Endothelial cell of umbilical vein (primary cell): ENCODE data around the gene TRMO.

ENCODE experiments used
- EZH2 ChIP-seq: IDR thresholded peaks from 2 replicates; pipeline ENCODE4 v1.6.1; 2012; ENCODE audit warnings: borderline replicate concordance, low read depth, mild to moderate bottlenecking, moderate library complexity, low read length, inconsistent platforms; ENCODE audit not compliant: severe bottlenecking
- FOS ChIP-seq: IDR thresholded peaks from 2 replicates; pipeline ENCODE4 v1.6.1; 2011; ENCODE audit warnings: mild to moderate bottlenecking, low read length, moderate library complexity, borderline replicate concordance; ENCODE audit not compliant: insufficient read depth
- MAX ChIP-seq: IDR thresholded peaks from 2 replicates; pipeline ENCODE4 v1.6.1; 2011; ENCODE audit not compliant: insufficient read depth, insufficient read length
- MYC ChIP-seq: IDR thresholded peaks from one replicate; pipeline ENCODE4 v1.6.1; 2011; ENCODE audit warnings: mild to moderate bottlenecking, low read depth, low read length
- POLR2A ChIP-seq: IDR thresholded peaks from 2 replicates; pipeline ENCODE4 v1.6.1; 2012; ENCODE audit warnings: low read depth, mild to moderate bottlenecking, control low read depth, low read length
- POLR2AphosphoS5 ChIP-seq: IDR thresholded peaks from 2 replicates; pipeline ENCODE4 v1.6.1; 2012; ENCODE audit warnings: low read depth, mild to moderate bottlenecking, control low read depth, low read length, moderate library complexity; ENCODE audit not compliant: insufficient read depth
- TF ChIP-seq, protein P1 (sequence below), 2 donors: IDR thresholded peaks; 1 replicate in 1 of 2; 2 replicates in 1 of 2; pipeline ENCODE4 v1.5.1; 2011; ENCODE audit warnings: low read length in 2 of 2, mild to moderate bottlenecking in 2 of 2, moderate library complexity in 2 of 2, control low read depth in 1 of 2, inconsistent platforms in 1 of 2, low read depth in 1 of 2; ENCODE audit not compliant: insufficient read depth in 1 of 2; ENCODE audit errors: extremely low read depth in 1 of 2

DNA sequence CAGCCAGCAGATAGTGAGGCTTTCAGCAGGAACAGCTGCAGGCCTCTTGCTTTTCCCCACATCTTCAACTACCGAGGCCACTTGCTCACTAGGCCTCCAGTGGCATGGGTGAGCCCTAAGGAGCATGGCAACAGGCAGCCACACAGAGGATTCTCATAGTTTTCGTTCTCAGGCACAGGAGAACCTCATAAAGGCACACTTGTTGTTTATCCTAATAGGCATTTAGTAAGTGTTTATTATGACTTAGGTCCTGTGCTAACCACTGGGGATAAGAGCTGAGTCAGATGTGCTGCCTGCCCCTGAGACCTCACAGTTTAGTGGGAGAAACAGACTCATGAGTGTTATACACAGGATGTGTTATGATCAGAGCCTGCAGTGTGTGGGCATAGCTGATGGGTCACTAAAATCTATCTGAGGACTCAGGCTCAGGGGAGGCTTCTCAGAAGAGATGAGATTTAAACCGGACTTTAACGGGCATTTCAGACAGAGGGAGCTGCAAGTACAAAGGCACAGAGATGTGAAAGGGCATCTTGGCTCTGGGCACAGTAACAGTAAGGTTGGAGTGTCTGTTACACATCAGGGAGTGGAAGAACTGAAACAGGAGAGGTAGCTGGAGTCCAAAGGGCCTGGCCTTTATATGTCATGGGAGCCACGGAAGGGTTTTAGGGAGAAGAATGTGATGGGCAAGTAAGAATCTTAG is 36.7 kb upstream of the TRMO start:
- TF ChIP-seq, protein P1, sequence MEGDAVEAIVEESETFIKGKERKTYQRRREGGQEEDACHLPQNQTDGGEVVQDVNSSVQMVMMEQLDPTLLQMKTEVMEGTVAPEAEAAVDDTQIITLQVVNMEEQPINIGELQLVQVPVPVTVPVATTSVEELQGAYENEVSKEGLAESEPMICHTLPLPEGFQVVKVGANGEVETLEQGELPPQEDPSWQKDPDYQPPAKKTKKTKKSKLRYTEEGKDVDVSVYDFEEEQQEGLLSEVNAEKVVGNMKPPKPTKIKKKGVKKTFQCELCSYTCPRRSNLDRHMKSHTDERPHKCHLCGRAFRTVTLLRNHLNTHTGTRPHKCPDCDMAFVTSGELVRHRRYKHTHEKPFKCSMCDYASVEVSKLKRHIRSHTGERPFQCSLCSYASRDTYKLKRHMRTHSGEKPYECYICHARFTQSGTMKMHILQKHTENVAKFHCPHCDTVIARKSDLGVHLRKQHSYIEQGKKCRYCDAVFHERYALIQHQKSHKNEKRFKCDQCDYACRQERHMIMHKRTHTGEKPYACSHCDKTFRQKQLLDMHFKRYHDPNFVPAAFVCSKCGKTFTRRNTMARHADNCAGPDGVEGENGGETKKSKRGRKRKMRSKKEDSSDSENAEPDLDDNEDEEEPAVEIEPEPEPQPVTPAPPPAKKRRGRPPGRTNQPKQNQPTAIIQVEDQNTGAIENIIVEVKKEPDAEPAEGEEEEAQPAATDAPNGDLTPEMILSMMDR (IDR thresholded peaks at IDR 0.05; ENCODE audit: extremely low read depth in 1 of 2, insufficient read depth in 1 of 2, low read depth in 1 of 2, low read length in 2 of 2): no peak
- no peak for TF ChIP-seq FOS
- no peak for TF ChIP-seq POLR2A
- TF ChIP-seq MAX: no peak
- TF ChIP-seq POLR2AphosphoS5: no peak
- no peak for TF ChIP-seq EZH2
- TF ChIP-seq MYC: no peak
